Spinal cord (tissue), 10 donors: ENCODE results near the gene SOX10. TPM values are rescaled to one million over a fixed set of nuclear protein-coding genes. Genes with fewer than 3 reads are reported as not detected.
A peak's percentile ranks its signal among the peaks of the same experiment; 100 is the strongest.
"Not testable (repeated sequence)": the region's sequence is repeated elsewhere in the genome, so short reads cannot be mapped to it uniquely, and the experiment has no call there.

Experiments used
- DNase-seq, 6 donors: peaks; one replicate each; pipeline versions ENCODE4 v3.0.0 to v3.0.0-alpha.2; 2013 to 2015; ENCODE audit warnings: low spot score in 6 of 6, low read depth in 4 of 6
- H3K27ac ChIP-seq: one replicate; pipeline ENCODE4 v1.5.1; 2013; ENCODE audit warnings: low read depth, low read length, control low read depth
- H3K27me3 ChIP-seq: one replicate; pipeline ENCODE4 v1.6.1; 2013; ENCODE audit warnings: low read length; ENCODE audit not compliant: control insufficient read depth, insufficient read depth
- H3K36me3 ChIP-seq: one replicate; pipeline ENCODE4 v1.6.1; 2013; ENCODE audit warnings: low read length; ENCODE audit not compliant: control insufficient read depth, insufficient read depth
- H3K4me1 ChIP-seq: one replicate; pipeline ENCODE4 v1.6.1; 2013; ENCODE audit warnings: low read length; ENCODE audit not compliant: control insufficient read depth, insufficient read depth
- H3K4me3 ChIP-seq: one replicate; pipeline ENCODE4 v1.5.1; 2013; ENCODE audit warnings: low read depth, low read length, control low read depth
- H3K9me3 ChIP-seq: one replicate; pipeline ENCODE4 v1.6.1; 2013; ENCODE audit warnings: low read length; ENCODE audit not compliant: control insufficient read depth, insufficient read depth
- WGBS: methylation state at CpG from one replicate; pipeline ENCODE4 v1.1.5; 2013; ENCODE audit warnings: missing lambda C conversion rate; ENCODE audit not compliant: insufficient coverage; 5-methylcytosine and 5-hydroxymethylcytosine counted together
- polyA plus RNA-seq, 2 donors: library from polyadenylated mRNA; unstranded; fragments of 120-200 nt; gene quantifications; one replicate each; pipeline ENCODE4 v1.2.1, GENCODE V29; 2013; ENCODE audit not compliant: insufficient read length in 2 of 2
- total RNA-seq, 2 donors: library from RNA; depleted of rRNA in 1 of 2; stranded (reverse); fragments of 120-200 nt in 1 of 2; fragments of >200 nt in 1 of 2; gene quantifications; one replicate each; pipeline versions ENCODE4 v1.2.3 to v1.2.4, GENCODE V29; 2013 to 2014
- donor health status: healthy.

SOX10 gene
- total and polyA plus RNA-seq, 4 donors = 28.8 to 304 (median 152) TPM

- Histone ChIP-seq H3K9me3 (no peaks in the 10 kb centered on the region), H3K36me3 (peaks cover 55% of the 10 kb centered on the region), H3K4me1 (peaks cover 58% of the 10 kb centered on the region), H3K27ac (peak overlapping the region; percentile 87), H3K4me3 (no peak overlapping the region), H3K27me3 (no peaks in the 10 kb centered on the region)
- 14% methylated on average over 4 of the region's 5 CpGs for WGBS
- peak in 2 of 6 donors; percentile 65 to 79 for DNase-seq
These were observed 15.7 kb downstream of the SOX10 start for GRCh38 chr22:37968452-37969251.

GRCh38 chr22:37967637-37968451, 16.5 kb downstream of the SOX10 start:
- DNase-seq = peak in 2 of 6 donors; percentile 69 to 71
- Histone ChIP-seq H3K9me3 (no peaks in the 10 kb centered on the region), H3K4me1 (peaks cover 50% of the 10 kb centered on the region), H3K27me3 (no peaks in the 10 kb centered on the region), H3K36me3 (peaks cover 55% of the 10 kb centered on the region), H3K4me3 (no peak overlapping the region), H3K27ac (peak overlapping the region; percentile 87)
- WGBS = 50% methylated on average over 11 of the region's 14 CpGs

- no CpG with 5 or more reads among the region's 1 CpG for WGBS
- Histone ChIP-seq H3K4me1 (peaks cover 43% of the 10 kb centered on the region), H3K27ac (peak overlapping the region; percentile 55), H3K36me3 (peaks cover 55% of the 10 kb centered on the region), H3K27me3 (no peaks in the 10 kb centered on the region), H3K4me3 (no peak overlapping the region), H3K9me3 (no peaks in the 10 kb centered on the region)
- DNase-seq = no peak
These were observed 17.2 kb downstream of the SOX10 start for GRCh38 chr22:37967147-37967546.

- Histone ChIP-seq H3K27me3 (no peaks in the 10 kb centered on the region), H3K36me3 (peaks cover 60% of the 10 kb centered on the region), H3K27ac (no peak overlapping the region), H3K4me3 (no peak overlapping the region), H3K4me1 (peaks cover 35% of the 10 kb centered on the region), H3K9me3 (no peaks in the 10 kb centered on the region)
- no peak for DNase-seq
- 80% methylated on average over 5 of the region's 9 CpGs for WGBS
These were observed 18.3 kb downstream of the SOX10 start for GRCh38 chr22:37965940-37966664.

- H3K4me1 ChIP-seq = no peaks in the 10 kb centered on the region
- no peak for DNase-seq
- 96% methylated on average over 3 of the region's 4 CpGs for WGBS
- H3K27ac ChIP-seq = no peak overlapping the region
- no peaks in the 10 kb centered on the region for H3K27me3 ChIP-seq
- no peaks in the 10 kb centered on the region for H3K9me3 ChIP-seq
- no peak overlapping the region for H3K4me3 ChIP-seq
- peaks cover 80% of the 10 kb centered on the region for H3K36me3 ChIP-seq
These were observed 23.3 kb downstream of the SOX10 start for GRCh38 chr22:37961062-37961461.

- H3K27me3 ChIP-seq = no peaks in the 10 kb centered on the region
- H3K4me3 ChIP-seq = no peak overlapping the region
- no peak for DNase-seq
- H3K4me1 ChIP-seq = peaks cover 6% of the 10 kb centered on the region
- H3K9me3 ChIP-seq = no peaks in the 10 kb centered on the region
- peaks cover 80% of the 10 kb centered on the region for H3K36me3 ChIP-seq
- no peak overlapping the region for H3K27ac ChIP-seq
- WGBS = 98% methylated on average over 16 of the region's 18 CpGs
These were observed 25.0 kb downstream of the SOX10 start for GRCh38 chr22:37959231-37959825.

- H3K9me3 ChIP-seq = no peaks in the 10 kb centered on the region
- H3K4me3 ChIP-seq = no peak overlapping the region
- H3K4me1 ChIP-seq = peaks cover 19% of the 10 kb centered on the region
- H3K27ac ChIP-seq = no peak overlapping the region
- 96% methylated on average over 2 of the region's 4 CpGs for WGBS
- no peak for DNase-seq
- no peaks in the 10 kb centered on the region for H3K27me3 ChIP-seq
- peaks cover 65% of the 10 kb centered on the region for H3K36me3 ChIP-seq
These were observed 27.1 kb downstream of the SOX10 start for GRCh38 chr22:37957232-37957631.

- peaks cover 19% of the 10 kb centered on the region for H3K4me1 ChIP-seq
- not testable (repeated sequence) for H3K9me3 ChIP-seq, H3K27me3 ChIP-seq, H3K4me3 ChIP-seq, H3K27ac ChIP-seq, DNase-seq
- H3K36me3 ChIP-seq = peaks cover 52% of the 10 kb centered on the region
- WGBS = 93% methylated on average over 6 of the region's 15 CpGs
These were observed 28.4 kb downstream of the SOX10 start for GRCh38 chr22:37955825-37956397.

- DNase-seq = no peak
- H3K27ac ChIP-seq = no peak overlapping the region
- 90% methylated on average over 4 of the region's 4 CpGs for WGBS
- H3K27me3 ChIP-seq = no peaks in the 10 kb centered on the region
- peaks cover 40% of the 10 kb centered on the region for H3K36me3 ChIP-seq
- H3K4me1 ChIP-seq = peaks cover 19% of the 10 kb centered on the region
- H3K9me3 ChIP-seq = no peaks in the 10 kb centered on the region
- H3K4me3 ChIP-seq = peak overlapping the region; percentile 88
These were observed 29.7 kb downstream of the SOX10 start for GRCh38 chr22:37954686-37955085.
